Body of pancreas (tissue), 4 donors: ENCODE measurements around the gene BRF1. TPM values are rescaled to one million over a fixed set of nuclear protein-coding genes. Genes with fewer than 3 reads are reported as not detected.

Source experiments
- ATAC-seq: fragments of 150-250 bp; one replicate; pipeline ENCODE4 v1.9.1; 2016
- DNase-seq, 4 donors: peaks; one replicate each; pipeline ENCODE4 v3.0.0-alpha.2; 2019
- H3K27ac ChIP-seq, 4 donors: fragments of 200-600 bp; sonication (generic); 1 replicate in 3 of 4; 2 replicates in 1 of 4; pipeline versions ENCODE4 v1.5.1 to v1.6.1; 2016 to 2019; ENCODE audit warnings: mild to moderate bottlenecking in 1 of 4, mixed read lengths in 1 of 4, moderate library complexity in 1 of 4
- H3K27me3 ChIP-seq, 2 donors: fragments of 200-600 bp; sonication (generic); one replicate each; pipeline ENCODE4 v1.6.0; 2016; ENCODE audit warnings: mild to moderate bottlenecking in 1 of 2
- H3K36me3 ChIP-seq, 2 donors: fragments of 200-600 bp; sonication (generic); replicated peaks in 1 of 2; 2 replicates each; pipeline ENCODE4 v1.5.1; 2016; ENCODE audit warnings: low read depth in 2 of 2; ENCODE audit not compliant: insufficient read depth in 1 of 2
- H3K4me1 ChIP-seq: fragments of 200-600 bp; sonication (generic); one replicate; pipeline ENCODE4 v1.6.0; 2016
- H3K4me3 ChIP-seq, 2 donors: fragments of 200-600 bp; sonication (generic); 1 replicate in 1 of 2; 2 replicates in 1 of 2; pipeline ENCODE4 v1.5.1; 2016 to 2019
- H3K9me3 ChIP-seq, 3 donors: fragments of 200-600 bp; sonication (generic); 1 replicate in 2 of 3; 2 replicates in 1 of 3; pipeline ENCODE4 v1.5.1; 2016
- CTCF ChIP-seq, 7 experiments: fragments of 450-650 bp in 4 of 7; fragments of 200-600 bp in 3 of 7; sonication (generic) in 3 of 7; IDR thresholded peaks; one replicate each; pipeline ENCODE4 v1.5.1; 2016 to 2019; ENCODE audit warnings: antibody characterized with exemption in 7 of 7
- POLR2A ChIP-seq, 3 donors: fragments of 450-650 bp; IDR thresholded peaks; one replicate each; pipeline ENCODE4 v1.6.1; 2016; ENCODE audit warnings: antibody characterized with exemption in 3 of 3, mild to moderate bottlenecking in 2 of 3
- WGBS, 2 donors: methylation state at CpG; one replicate each; pipeline ENCODE4 v1.1.5; 2017; 5-methylcytosine and 5-hydroxymethylcytosine counted together
- intact Hi-C: fragments of 100-400 bp; cut with DNase I; formaldehyde crosslinking; loops from one replicate; pipeline ENCODE4 v1.15.1; 2023
- total RNA-seq, 2 donors: library from RNA; depleted of rRNA; stranded (reverse); fragments of >200 nt; gene quantifications; one replicate each; pipeline ENCODE4 v1.1.0, GENCODE V29; 2016

The BRF1 gene
- total RNA-seq, 2 donors from 2014 or later = 54.5 to 86.7 TPM

GRCh38 chr14:105182296-105183020, 118.3 kb downstream of the BRF1 start:
- peaks cover 34% of the 10 kb centered on the region for H3K4me1 ChIP-seq
- no peaks in the 10 kb centered on the region for H3K9me3 ChIP-seq
- TF ChIP-seq CTCF (IDR thresholded peaks at IDR 0.05) = no peak
- no peak for TF ChIP-seq POLR2A (IDR thresholded peaks at IDR 0.05)
- ATAC-seq = no peak
- intact Hi-C loops = no loop called here
- 79 to 88% methylated on average over 6 to 25 of the region's 25 CpGs for WGBS, 2 donors
- no peak overlapping the region for H3K4me3 ChIP-seq
- no peaks in the 10 kb centered on the region for H3K27me3 ChIP-seq
- no peak for DNase-seq
- H3K27ac ChIP-seq = peak overlapping the region in 1 of 4 donors; percentile 8
- H3K36me3 ChIP-seq = no peaks in the 10 kb centered on the region

GRCh38 chr14:105181549-105182295, 119.1 kb downstream of the BRF1 start:
- peak overlapping the region in 3 of 4 donors; percentile 26 to 68 (median 53) for H3K27ac ChIP-seq
- no peak for ATAC-seq
- no peak for DNase-seq
- TF ChIP-seq POLR2A (IDR thresholded peaks at IDR 0.05) = no peak
- TF ChIP-seq CTCF (IDR thresholded peaks at IDR 0.05) = no peak
- H3K9me3 ChIP-seq = no peaks in the 10 kb centered on the region
- 45 to 46% methylated on average over 14 to 18 of the region's 21 CpGs for WGBS, 2 donors
- H3K36me3 ChIP-seq = no peaks in the 10 kb centered on the region
- H3K4me1 ChIP-seq = peaks cover 41% of the 10 kb centered on the region
- H3K27me3 ChIP-seq = no peaks in the 10 kb centered on the region
- intact Hi-C loops = no loop called here
- no peak overlapping the region for H3K4me3 ChIP-seq

GRCh38 chr14:105180592-105181548, 119.9 kb downstream of the BRF1 start, which contains the start of gene NUDT14:
Gene NUDT14, minus strand, starts transcription at chr14:105181312. Its CDS starts 103 bp downstream, at chr14:105181209.
- no peak for TF ChIP-seq POLR2A (IDR thresholded peaks at IDR 0.05)
- peak in 1 of 7 experiments; percentile 4 for TF ChIP-seq CTCF (IDR thresholded peaks at IDR 0.05)
- ATAC-seq = peak; percentile 89
- peaks cover 50% of the 10 kb centered on the region for H3K4me1 ChIP-seq
- H3K27ac ChIP-seq = peak within 1 kb of the TSS; percentile 53 to 68 (median 66)
- intact Hi-C loops = no loop called here
- H3K36me3 ChIP-seq = no peaks in the 10 kb centered on the region
- H3K9me3 ChIP-seq = no peaks in the 10 kb centered on the region
- peak within 1 kb of the TSS in 1 of 2 donors; percentile 18 for H3K4me3 ChIP-seq
- DNase-seq = peak; percentile 86 to 92 (median 89)
- WGBS, 2 donors = 1 to 2% methylated on average over 6 to 32 of the region's 106 CpGs
- no peaks in the 10 kb centered on the region for H3K27me3 ChIP-seq

- DNase-seq (no peak), ATAC-seq (no peak)
- no peak overlapping the region for H3K4me3 ChIP-seq
- WGBS, 2 donors = 80 to 100% methylated on average over 3 to 8 of the region's 13 CpGs
- no peaks in the 10 kb centered on the region for H3K9me3 ChIP-seq
- TF ChIP-seq CTCF (IDR thresholded peaks at IDR 0.05) = no peak
- TF ChIP-seq POLR2A (IDR thresholded peaks at IDR 0.05) = no peak
- no peaks in the 10 kb centered on the region for H3K36me3 ChIP-seq
- H3K27ac ChIP-seq = no peak overlapping the region
- H3K4me1 ChIP-seq = peaks cover 67% of the 10 kb centered on the region
- intact Hi-C loops = no loop called here
- no peaks in the 10 kb centered on the region for H3K27me3 ChIP-seq
Measured at GRCh38 chr14:105179191-105179590, 121.6 kb downstream of the BRF1 start.
